Type B pancreatic cell (in vitro differentiated cells): Measurements from ENCODE around the gene PAH. TPM values are rescaled to one million over a fixed set of nuclear protein-coding genes. Genes with fewer than 3 reads are reported as not detected.

Experiments
- DNase-seq: peaks from one replicate; pipeline ENCODE4 v3.0.0; 2021; ENCODE audit warnings: mixed read lengths; ENCODE audit not compliant: unreplicated experiment; ENCODE audit errors: extremely low spot score
- H3K27ac Mint-ChIP-seq: 2 replicates; pipeline ENCODE4 v1.8.0; 2021; ENCODE audit warnings: mild to moderate bottlenecking, mixed read lengths
- H3K27me3 Mint-ChIP-seq: 2 replicates; pipeline ENCODE4 v1.8.0; 2021; ENCODE audit warnings: mixed read lengths
- H3K36me3 Mint-ChIP-seq: 2 replicates; pipeline ENCODE4 v1.8.0; 2021; ENCODE audit warnings: mixed read lengths
- H3K4me1 Mint-ChIP-seq: one replicate; pipeline ENCODE4 v1.8.0; 2021; ENCODE audit warnings: mixed read lengths; ENCODE audit not compliant: unreplicated experiment
- H3K4me3 Mint-ChIP-seq: 2 replicates; pipeline ENCODE4 v1.8.0; 2021; ENCODE audit warnings: mild to moderate bottlenecking, mixed read lengths
- H3K9me3 Mint-ChIP-seq: 2 replicates; pipeline ENCODE4 v1.8.0; 2021; ENCODE audit warnings: mixed read lengths
- CTCF ChIP-seq: fragments of 200-600 bp; sonication (generic); conservative IDR thresholded peaks from 2 replicates; pipeline ENCODE4 v1.5.0; 2021; ENCODE audit warnings: antibody characterized with exemption, mild to moderate bottlenecking
- total RNA-seq: library from RNA; stranded (reverse); gene quantifications from 2 replicates; pipeline ENCODE4 v1.2.1, GENCODE V29; 2021; ENCODE audit warnings: low replicate concordance

The PAH gene
- total RNA-seq, 1 donor from 2014 or later: 5.8 TPM

- H3K4me3 Mint-ChIP-seq: no peak overlapping the region
- DNase-seq: no peak
- TF ChIP-seq CTCF: no peak
- H3K27ac Mint-ChIP-seq: no peak overlapping the region
- H3K9me3 Mint-ChIP-seq: no peaks in the 10 kb centered on the region
- no peaks in the 10 kb centered on the region for H3K36me3 Mint-ChIP-seq
- peaks cover 66% of the 10 kb centered on the region for H3K27me3 Mint-ChIP-seq
- peaks cover 4% of the 10 kb centered on the region for H3K4me1 Mint-ChIP-seq
Observed at GRCh38 chr12:102821149-102821548, 95.9 kb downstream of the PAH start.

GRCh38 chr12:102816816-102817434 lies 100.1 kb downstream of the PAH start:
- Mint-ChIP-seq H3K36me3 (no peaks in the 10 kb centered on the region), H3K4me3 (no peak overlapping the region), H3K9me3 (no peaks in the 10 kb centered on the region), H3K27ac (no peak overlapping the region), H3K4me1 (peaks cover 4% of the 10 kb centered on the region), H3K27me3 (peaks cover 50% of the 10 kb centered on the region)
- DNase-seq: no peak
- TF ChIP-seq CTCF: peak; percentile 85

DNA sequence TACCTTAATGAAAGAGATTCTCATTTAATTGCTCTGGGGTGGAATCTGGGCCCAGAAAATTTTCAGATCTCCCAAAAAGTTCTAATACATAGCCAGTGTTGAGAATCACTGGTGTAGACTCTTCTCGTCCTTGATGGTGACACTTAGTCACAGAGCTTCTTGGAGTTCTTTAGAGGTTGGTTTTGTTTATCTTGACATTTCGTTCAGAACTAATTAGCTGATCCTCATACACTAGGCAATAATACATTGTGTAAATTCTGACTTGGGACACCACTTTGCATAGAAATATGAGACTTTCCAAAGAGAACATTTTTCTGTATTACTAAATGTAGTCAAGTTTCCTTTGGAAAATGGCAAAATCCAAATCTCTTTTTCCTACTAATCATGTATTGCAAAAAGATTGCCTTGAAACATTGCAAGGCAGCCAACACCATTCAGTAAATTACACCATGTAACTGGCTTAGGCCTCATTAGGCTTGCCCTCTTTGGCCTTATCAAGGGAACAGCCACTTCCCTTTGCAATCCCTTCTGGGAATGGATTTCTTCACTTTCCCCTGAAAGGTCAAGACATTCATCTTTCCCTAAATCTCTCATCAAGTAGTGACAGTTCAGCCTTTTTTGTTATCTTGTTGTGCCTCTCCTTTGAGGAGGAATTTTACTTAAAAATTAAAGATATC lies 102.2 kb downstream of the PAH start:
- Mint-ChIP-seq H3K27me3 (peaks cover 38% of the 10 kb centered on the region), H3K36me3 (no peaks in the 10 kb centered on the region), H3K27ac (no peak overlapping the region), H3K4me3 (no peak overlapping the region), H3K9me3 (no peaks in the 10 kb centered on the region), H3K4me1 (peaks cover 4% of the 10 kb centered on the region)
- DNase-seq: no peak
- TF ChIP-seq CTCF: no peak

- no peak for DNase-seq
- Mint-ChIP-seq H3K27ac (no peak overlapping the region), H3K4me3 (no peak overlapping the region), H3K9me3 (no peaks in the 10 kb centered on the region), H3K36me3 (no peaks in the 10 kb centered on the region), H3K27me3 (peaks cover 30% of the 10 kb centered on the region), H3K4me1 (peaks cover 4% of the 10 kb centered on the region)
- no peak for TF ChIP-seq CTCF
Observed at GRCh38 chr12:102812344-102812743, 104.7 kb downstream of the PAH start.

DNA sequence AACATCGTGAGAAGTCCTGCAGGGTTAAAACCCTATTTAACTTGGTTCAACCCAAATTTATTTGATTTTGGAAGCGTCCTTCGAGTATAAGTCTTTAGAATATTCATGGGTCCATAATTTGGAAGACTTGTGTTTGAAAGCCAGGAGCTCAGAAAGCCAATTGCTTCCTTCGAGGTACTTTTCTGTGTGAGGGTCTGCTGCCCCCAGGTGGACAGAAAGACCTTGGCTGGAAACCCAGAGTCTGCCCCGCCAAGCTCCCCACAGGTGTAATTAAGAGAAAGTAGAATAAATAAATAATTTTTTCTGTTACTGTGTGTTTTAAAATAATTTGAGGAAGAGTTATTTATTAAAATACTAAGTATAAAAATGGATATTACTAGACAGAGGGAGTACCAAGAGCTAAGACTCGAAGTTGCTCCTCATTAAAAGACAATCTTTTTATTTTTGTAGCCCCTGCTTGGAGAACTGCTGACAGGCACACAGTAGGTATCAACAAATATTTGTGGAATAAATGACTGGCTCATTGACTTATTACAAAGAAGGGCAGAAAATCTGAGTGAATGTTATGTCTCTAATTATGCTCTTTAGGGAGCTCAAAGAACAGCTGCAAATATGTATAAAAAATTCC lies 105.8 kb downstream of the PAH start:
- no peaks in the 10 kb centered on the region for H3K9me3 Mint-ChIP-seq
- no peaks in the 10 kb centered on the region for H3K4me1 Mint-ChIP-seq
- H3K36me3 Mint-ChIP-seq: no peaks in the 10 kb centered on the region
- no peak overlapping the region for H3K4me3 Mint-ChIP-seq
- no peak for DNase-seq
- TF ChIP-seq CTCF: peak; percentile 85
- no peak overlapping the region for H3K27ac Mint-ChIP-seq
- peaks cover 27% of the 10 kb centered on the region for H3K27me3 Mint-ChIP-seq
